Pancreas (tissue), 10 donors: ENCODE data around the gene CCDC121. TPM values are rescaled to one million over a fixed set of nuclear protein-coding genes. Genes with fewer than 3 reads are reported as not detected.
"Not testable (repeated sequence)": the region's sequence is repeated elsewhere in the genome, so short reads cannot be mapped to it uniquely, and the experiment has no call there.

Source experiments
- ATAC-seq, 4 donors: fragments of 200-7000 bp; cut with Tn5 transposase; one replicate each; pipeline versions ENCODE4 v1.8.0 to v1.9.1; 2020; ENCODE audit warnings: mild to moderate bottlenecking in 4 of 4, moderate library complexity in 4 of 4
- DNase-seq, 6 donors: peaks; one replicate each; pipeline ENCODE4 v3.0.0-alpha.2; 2020
- FAIRE-seq: peaks from 2 replicates; lab custom pipeline; 2012; peaks lifted over from hg19 to GRCh38; lab: Jason Lieb, UNC
- H3K27ac ChIP-seq, 4 donors: fragments of 200-600 bp; sonication (generic); 1 replicate in 3 of 4; 2 replicates in 1 of 4; pipeline versions ENCODE4 v1.5.0 to v1.8.0; 2020
- H3K27me3 ChIP-seq, 4 donors: fragments of 200-600 bp; one replicate each; pipeline ENCODE4 v1.8.0; 2021
- H3K36me3 ChIP-seq, 3 donors: fragments of 200-600 bp; sonication (generic) in 1 of 3; one replicate each; pipeline versions ENCODE4 v1.5.0 to v1.8.0; 2020 to 2021
- H3K4me1 ChIP-seq, 3 donors: fragments of 200-600 bp; one replicate each; pipeline ENCODE4 v1.8.0; 2021
- H3K4me3 ChIP-seq, 4 donors: fragments of 200-600 bp; sonication (generic) in 2 of 4; one replicate each; pipeline versions ENCODE4 v1.5.0 to v1.8.0; 2020 to 2021
- H3K9me3 ChIP-seq, 4 donors: fragments of 200-600 bp; one replicate each; pipeline ENCODE4 v1.8.0; 2021
- WGBS, 2 donors: extraction: QIAGEN DNeasy Blood & Tissue Kit; methylation state at CpG; one replicate each; pipeline ENCODE4 v1.1.7; 2013; 5-methylcytosine and 5-hydroxymethylcytosine counted together
- intact Hi-C, 3 donors: fragments of 100-400 bp; cut with DNase I; formaldehyde crosslinking; loops; one replicate each; pipeline versions ENCODE4 v1.11.1 to v1.14.2; 2022
- polyA plus RNA-seq, 2 donors: library from polyadenylated mRNA; stranded (reverse); fragments of 200-250 nt; gene quantifications; one replicate each; pipeline ENCODE4 v1.2.3, GENCODE V29; 2013
- total RNA-seq, 6 donors: library from RNA; stranded (reverse); fragmentation: NEBNext Ultra II Directional in 4 of 6; extraction: Animal tissue kit (Norgen Biotek cat#: 25700) in 4 of 6; gene quantifications; one replicate each; pipeline versions ENCODE4 v1.2.1 to v1.2.4, GENCODE V29; 2021 to 2023
- TF ChIP-seq, protein P1 (sequence below), 4 donors: fragments of 200-600 bp; sonication (generic) in 3 of 4; IDR thresholded peaks; one replicate each; pipeline versions ENCODE4 v1.5.0 to v1.8.0; 2021; ENCODE audit warnings: antibody characterized with exemption in 4 of 4
- donor health status: healthy with polysubstance abuse.
- donor health status: DM: no; HTN: no; CAD: no; lungs with moderate emphysema.
- donor health status: DM: no; HTN: no; CAD: no.
- donor health status: control.
- donor health status: control.
- donor health status: Bipolar disorder and iron deficiency.
- donor health status: DM: yes; HTN: yes; CAD: no.
- donor health status: DM: no; HTN: no; CAD: no.
- donor health status: DM: no; HTN: no; CAD: no.
- donor health status: DM: yes; HTN: yes; CAD: no.

CCDC121 gene
- total and polyA plus RNA-seq, 8 donors, result 1.1 to 3.1 (median 1.8) TPM

GRCh38 chr2:27638709-27639108 is 9.9 kb upstream of the CCDC121 start:
- WGBS, 2 donors, result 52 to 55% methylated on average over 3 of the region's 3 CpGs

GRCh38 chr2:27638037-27638637 is 9.3 kb upstream of the CCDC121 start:
- no peak for DNase-seq
- WGBS, 2 donors, result 87 to 89% methylated on average over 3 of the region's 3 CpGs
- FAIRE-seq, result no peak
- Histone ChIP-seq H3K4me3 (no peak overlapping the region), H3K36me3 (peaks cover 10 to 60% (median 22%) of the 10 kb centered on the region in 3 donors), H3K9me3 (no peaks in the 10 kb centered on the region), H3K4me1 (no peaks in the 10 kb centered on the region), H3K27me3 (no peaks in the 10 kb centered on the region), H3K27ac (no peak overlapping the region)
- no peak for ATAC-seq
- TF ChIP-seq, protein P1, sequence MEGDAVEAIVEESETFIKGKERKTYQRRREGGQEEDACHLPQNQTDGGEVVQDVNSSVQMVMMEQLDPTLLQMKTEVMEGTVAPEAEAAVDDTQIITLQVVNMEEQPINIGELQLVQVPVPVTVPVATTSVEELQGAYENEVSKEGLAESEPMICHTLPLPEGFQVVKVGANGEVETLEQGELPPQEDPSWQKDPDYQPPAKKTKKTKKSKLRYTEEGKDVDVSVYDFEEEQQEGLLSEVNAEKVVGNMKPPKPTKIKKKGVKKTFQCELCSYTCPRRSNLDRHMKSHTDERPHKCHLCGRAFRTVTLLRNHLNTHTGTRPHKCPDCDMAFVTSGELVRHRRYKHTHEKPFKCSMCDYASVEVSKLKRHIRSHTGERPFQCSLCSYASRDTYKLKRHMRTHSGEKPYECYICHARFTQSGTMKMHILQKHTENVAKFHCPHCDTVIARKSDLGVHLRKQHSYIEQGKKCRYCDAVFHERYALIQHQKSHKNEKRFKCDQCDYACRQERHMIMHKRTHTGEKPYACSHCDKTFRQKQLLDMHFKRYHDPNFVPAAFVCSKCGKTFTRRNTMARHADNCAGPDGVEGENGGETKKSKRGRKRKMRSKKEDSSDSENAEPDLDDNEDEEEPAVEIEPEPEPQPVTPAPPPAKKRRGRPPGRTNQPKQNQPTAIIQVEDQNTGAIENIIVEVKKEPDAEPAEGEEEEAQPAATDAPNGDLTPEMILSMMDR (IDR thresholded peaks at IDR 0.05), result no peak
- intact Hi-C loops, result no loop called here

More at GRCh38 chr2:27638709-27639108, 9.9 kb upstream of the CCDC121 start:
- DNase-seq, result no peak
- Histone ChIP-seq H3K9me3 (no peaks in the 10 kb centered on the region), H3K27me3 (no peaks in the 10 kb centered on the region), H3K27ac (no peak overlapping the region), H3K4me3 (no peak overlapping the region), H3K4me1 (no peaks in the 10 kb centered on the region), H3K36me3 (peaks cover 10 to 62% (median 22%) of the 10 kb centered on the region in 3 donors)
- TF ChIP-seq, protein P1 (IDR thresholded peaks at IDR 0.05), result no peak
- no peak for ATAC-seq
- no peak for FAIRE-seq
- intact Hi-C loops, result no loop called here

DNA sequence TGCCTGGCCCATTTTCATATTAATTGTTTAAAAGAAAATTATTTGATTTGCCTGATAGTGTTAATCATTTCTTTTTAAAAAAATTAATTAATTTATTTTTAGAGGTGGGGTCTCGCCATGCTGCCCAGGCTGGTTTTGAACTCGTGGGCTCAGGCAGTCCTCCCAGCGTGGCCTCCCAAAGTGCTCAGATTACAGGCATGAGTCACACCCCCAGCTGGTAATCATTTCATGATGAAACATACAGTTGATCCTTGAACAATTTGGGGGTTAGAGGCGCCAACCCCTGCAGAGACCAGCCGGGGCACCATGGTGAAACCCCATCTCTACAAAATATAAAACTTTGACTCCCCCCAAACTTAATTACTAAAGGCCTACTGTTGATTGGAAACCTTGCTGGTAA is 8.0 kb upstream of the CCDC121 start:
- WGBS, 2 donors, result 91 to 93% methylated on average over 5 of the region's 5 CpGs
- no peak for FAIRE-seq
- intact Hi-C loops, result no loop called here
- Histone ChIP-seq H3K27ac (no peak overlapping the region), H3K36me3 (peaks cover 5 to 56% (median 24%) of the 10 kb centered on the region in 3 donors), H3K27me3 (no peaks in the 10 kb centered on the region), H3K4me1 (no peaks in the 10 kb centered on the region), H3K4me3 (no peak overlapping the region), H3K9me3 (no peaks in the 10 kb centered on the region)
- no peak for ATAC-seq
- TF ChIP-seq, protein P1 (IDR thresholded peaks at IDR 0.05), result no peak
- no peak for DNase-seq

DNA sequence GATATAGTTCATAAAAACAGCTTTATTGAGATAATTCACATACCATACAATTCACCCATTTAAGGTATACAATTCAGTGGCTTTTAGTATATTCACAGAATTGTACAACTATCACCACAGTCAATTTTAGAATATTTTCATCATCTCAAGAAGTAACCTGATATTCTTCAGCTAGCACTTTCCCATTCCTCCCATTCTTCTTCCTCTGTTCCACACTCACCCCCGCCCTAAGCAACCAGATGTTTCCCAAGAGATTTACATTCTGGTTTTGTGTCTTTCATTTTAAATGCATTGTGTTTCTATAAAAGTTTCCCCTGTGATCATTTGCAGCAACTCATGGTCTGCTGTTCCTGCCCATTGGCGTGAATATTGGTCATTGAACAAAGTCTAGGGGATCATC is 5.5 kb upstream of the CCDC121 start:
- Histone ChIP-seq H3K36me3 (peaks cover 0 to 39% (median 7%) of the 10 kb centered on the region in 3 donors), H3K9me3 (no peaks in the 10 kb centered on the region), H3K27ac (no peak overlapping the region), H3K4me3 (no peak overlapping the region), H3K27me3 (no peaks in the 10 kb centered on the region), H3K4me1 (peaks cover 0 to 9% (median 0%) of the 10 kb centered on the region in 3 donors)
- TF ChIP-seq, protein P1 (IDR thresholded peaks at IDR 0.05), result no peak
- DNase-seq, result no peak
- intact Hi-C loops, result no loop called here
- no peak for ATAC-seq
- 94 to 95% methylated on average over 2 of the region's 2 CpGs for WGBS, 2 donors
- no peak for FAIRE-seq

DNA sequence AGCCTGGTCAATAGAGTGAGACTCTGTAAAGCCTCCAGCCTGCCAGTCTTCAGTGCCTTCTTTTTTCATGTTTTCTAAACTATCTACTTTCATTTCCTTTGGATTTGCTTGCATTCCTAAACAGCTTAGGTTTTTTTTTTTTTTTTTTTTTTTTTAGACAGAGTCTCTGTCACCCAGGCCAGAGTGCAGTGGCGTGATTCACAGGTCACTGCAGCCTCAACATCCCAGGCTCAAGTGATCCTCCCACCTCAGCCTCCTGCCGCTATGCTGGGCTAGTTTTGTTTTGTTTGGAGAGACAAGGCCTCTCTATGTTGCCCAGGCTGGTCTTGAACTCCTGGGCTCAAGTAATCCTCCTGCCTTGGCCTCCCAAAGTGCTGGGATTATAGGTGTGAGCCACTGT is 1.4 kb upstream of the CCDC121 start:
- H3K4me3 ChIP-seq, DNase-seq, H3K36me3 ChIP-seq, ATAC-seq, FAIRE-seq, H3K9me3 ChIP-seq, intact Hi-C loops, H3K27ac ChIP-seq, H3K27me3 ChIP-seq: not testable (repeated sequence)
- peaks cover 0 to 17% (median 4%) of the 10 kb centered on the region in 3 donors for H3K4me1 ChIP-seq
- WGBS, 2 donors, result 96% methylated on average over 2 of the region's 2 CpGs
